Activated CD4-positive, alpha-beta T cell treated with anti-CD3 and anti-CD28 coated beads, Interleukin-2, amount 10 ng/mL, durations not matched to agents 24 days and 14 days (primary cell): ENCODE measurements around the gene FUT2. TPM values are rescaled to one million over a fixed set of nuclear protein-coding genes. Genes with fewer than 3 reads are reported as not detected.
A peak's percentile ranks its signal among the peaks of the same experiment; 100 is the strongest.
"Not testable (repeated sequence)": the region's sequence is repeated elsewhere in the genome, so short reads cannot be mapped to it uniquely, and the experiment has no call there.

Experiments used
- DNase-seq: peaks from one replicate; pipeline ENCODE4 v3.0.0; 2022
- H3K27ac Mint-ChIP-seq: one replicate; pipeline ENCODE4 v1.8.0; 2022; ENCODE audit warnings: mild to moderate bottlenecking, mixed read lengths
- H3K27me3 Mint-ChIP-seq: one replicate; pipeline ENCODE4 v1.8.0; 2022; ENCODE audit warnings: mixed read lengths
- H3K36me3 Mint-ChIP-seq: one replicate; pipeline ENCODE4 v1.8.0; 2022; ENCODE audit warnings: low read depth, mild to moderate bottlenecking, mixed read lengths
- H3K4me1 Mint-ChIP-seq: one replicate; pipeline ENCODE4 v1.8.0; 2021; ENCODE audit warnings: mixed read lengths
- H3K4me3 Mint-ChIP-seq: one replicate; pipeline ENCODE4 v1.8.0; 2022; ENCODE audit warnings: mild to moderate bottlenecking, moderate library complexity, mixed read lengths
- H3K9me3 Mint-ChIP-seq: one replicate; pipeline ENCODE4 v1.8.0; 2021; ENCODE audit warnings: mixed read lengths
- intact Hi-C: fragments of 100-400 bp; cut with micrococcal nuclease; formaldehyde crosslinking; loops from one replicate; pipeline ENCODE4 v1.15.1; 2023
- total RNA-seq: library from RNA; stranded (reverse); gene quantifications from 2 replicates; pipeline ENCODE4 v1.2.3, GENCODE V29; 2022

FUT2 gene
- total RNA-seq, 1 donor from 2014 or later: not detected

GRCh38 chr19:48718106-48718505, 22.3 kb downstream of the FUT2 start:
- H3K4me1 Mint-ChIP-seq: peaks cover 16% of the 10 kb centered on the region
- H3K27me3 Mint-ChIP-seq, H3K9me3 Mint-ChIP-seq, H3K27ac Mint-ChIP-seq, DNase-seq, H3K36me3 Mint-ChIP-seq, H3K4me3 Mint-ChIP-seq: not testable (repeated sequence)
- intact Hi-C loops: loop anchor here (10.0 kb wide), 1 partner anchor 383 kb away; no protein-coding TSS in a partner anchor

GRCh38 chr19:48718711-48719231, 23.0 kb downstream of the FUT2 start:
- intact Hi-C loops: loop anchor here (10.0 kb wide), 1 partner anchor 384 kb away; no protein-coding TSS in a partner anchor
- Mint-ChIP-seq H3K36me3 (no peaks in the 10 kb centered on the region), H3K9me3 (no peaks in the 10 kb centered on the region), H3K4me3 (no peak overlapping the region), H3K4me1 (peaks cover 11% of the 10 kb centered on the region), H3K27ac (no peak overlapping the region), H3K27me3 (no peaks in the 10 kb centered on the region)
- no peak for DNase-seq

DNA sequence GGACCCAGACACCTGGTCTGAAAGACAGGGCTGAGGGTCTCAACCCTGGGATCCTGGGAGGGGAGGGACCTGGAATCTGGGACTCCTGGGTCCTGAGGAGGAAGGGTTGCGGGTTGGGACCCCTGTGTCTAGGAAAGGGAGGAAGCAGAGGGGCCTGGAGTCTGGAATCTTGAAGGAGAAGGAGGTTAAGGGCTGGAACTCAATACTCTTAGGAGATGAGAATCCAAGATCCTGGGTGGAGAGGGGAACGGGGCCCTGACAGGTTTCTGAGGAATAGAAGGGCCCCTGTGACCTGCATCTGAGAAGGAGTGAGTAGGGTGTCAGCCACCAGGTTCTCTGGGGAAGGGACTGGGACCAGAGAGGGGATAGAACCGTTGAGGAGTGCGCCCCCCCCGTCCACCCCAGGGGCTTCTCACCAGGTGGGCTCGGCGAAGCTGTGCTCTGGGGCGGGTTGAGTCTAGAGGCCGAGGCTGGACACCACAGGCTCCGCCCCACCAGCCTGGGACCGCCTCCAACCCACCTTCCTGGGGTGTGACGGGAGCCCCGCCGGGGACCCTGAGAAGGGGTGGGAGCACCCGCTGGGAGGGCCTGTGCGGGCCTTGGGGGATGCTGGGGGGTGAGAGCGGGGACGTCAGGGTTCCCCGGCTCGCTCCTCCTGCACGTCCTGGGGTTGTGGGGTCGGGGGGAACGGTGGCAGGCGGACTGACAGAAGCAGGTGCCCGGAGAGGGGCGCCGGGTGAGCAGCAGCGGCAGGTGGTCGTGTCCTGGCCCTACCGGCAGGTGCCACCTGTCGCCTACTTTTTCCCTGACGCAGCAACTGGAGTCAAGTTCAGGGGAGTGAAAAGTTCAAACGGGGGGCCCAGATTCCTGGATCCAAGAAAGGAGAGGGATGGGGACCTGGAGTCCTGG, 23.7 kb downstream of the FUT2 start, which contains the start of gene MAMSTR:
Gene MAMSTR (minus strand): TSS at position 463 of the 909 bp plus-strand sequence. CDS start 694 bp downstream, outside the sequence.
- no peaks in the 10 kb centered on the region for H3K27me3 Mint-ChIP-seq
- peak within 1 kb of the TSS; percentile 91 for H3K4me3 Mint-ChIP-seq
- peak within 1 kb of the TSS; percentile 97 for H3K27ac Mint-ChIP-seq
- no peak for DNase-seq
- H3K9me3 Mint-ChIP-seq: no peaks in the 10 kb centered on the region
- peaks cover 9% of the 10 kb centered on the region for H3K4me1 Mint-ChIP-seq
- no peaks in the 10 kb centered on the region for H3K36me3 Mint-ChIP-seq
- intact Hi-C loops: loop anchor here (2.0 to 10.0 kb wide), 2 partner anchors 83 to 385 kb away; partner anchors contain the start of gene DBP

DNA sequence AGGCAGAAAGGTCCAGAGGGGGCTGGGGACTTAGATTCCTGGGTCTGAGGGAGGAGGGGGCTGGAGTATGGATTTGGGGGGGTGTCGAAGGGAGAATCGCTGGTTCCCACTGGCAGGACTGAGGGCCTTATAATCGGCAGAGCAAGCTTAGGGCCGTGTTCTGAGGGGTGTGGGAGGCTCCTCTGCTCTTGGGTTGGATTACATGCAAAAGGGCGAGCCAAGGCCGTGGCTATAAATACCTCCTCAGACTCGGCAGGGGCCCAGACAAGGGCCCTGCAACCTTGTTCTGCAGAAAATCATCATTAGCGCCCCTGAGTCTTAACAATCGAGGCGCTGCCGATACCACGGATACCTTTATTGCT, 24.5 kb downstream of the FUT2 start:
- intact Hi-C loops: loop anchor here (2.0 kb wide), 1 partner anchor 83 kb away; the partner anchor contains the start of gene DBP
- no peak for DNase-seq
- peak overlapping the region; percentile 91 for H3K4me3 Mint-ChIP-seq
- H3K36me3 Mint-ChIP-seq: peaks cover 3% of the 10 kb centered on the region
- H3K27ac Mint-ChIP-seq: peak overlapping the region; percentile 97
- no peaks in the 10 kb centered on the region for H3K27me3 Mint-ChIP-seq
- H3K9me3 Mint-ChIP-seq: peaks cover 4% of the 10 kb centered on the region
- peaks cover 8% of the 10 kb centered on the region for H3K4me1 Mint-ChIP-seq

- H3K9me3 Mint-ChIP-seq: peaks cover 8% of the 10 kb centered on the region
- peak overlapping the region; percentile 91 for H3K4me3 Mint-ChIP-seq
- no peaks in the 10 kb centered on the region for H3K27me3 Mint-ChIP-seq
- H3K36me3 Mint-ChIP-seq: peaks cover 6% of the 10 kb centered on the region
- H3K27ac Mint-ChIP-seq: peak overlapping the region; percentile 97
- H3K4me1 Mint-ChIP-seq: peaks cover 12% of the 10 kb centered on the region
- peak; percentile 98 for DNase-seq
- intact Hi-C loops: loop anchor here (1.0 to 2.0 kb wide), 2 partner anchors 25 to 84 kb away; partner anchors contain the start of gene DBP
Observed at GRCh38 chr19:48720613-48721296, 25.0 kb downstream of the FUT2 start.

- DNase-seq: no peak
- Mint-ChIP-seq H3K4me3 (peak overlapping the region; percentile 21), H3K27me3 (no peaks in the 10 kb centered on the region), H3K27ac (no peak overlapping the region), H3K9me3 (peaks cover 18% of the 10 kb centered on the region), H3K36me3 (peaks cover 15% of the 10 kb centered on the region), H3K4me1 (peaks cover 18% of the 10 kb centered on the region)
- intact Hi-C loops: no loop called here
Observed at GRCh38 chr19:48722196-48722708, 26.5 kb downstream of the FUT2 start.

DNA sequence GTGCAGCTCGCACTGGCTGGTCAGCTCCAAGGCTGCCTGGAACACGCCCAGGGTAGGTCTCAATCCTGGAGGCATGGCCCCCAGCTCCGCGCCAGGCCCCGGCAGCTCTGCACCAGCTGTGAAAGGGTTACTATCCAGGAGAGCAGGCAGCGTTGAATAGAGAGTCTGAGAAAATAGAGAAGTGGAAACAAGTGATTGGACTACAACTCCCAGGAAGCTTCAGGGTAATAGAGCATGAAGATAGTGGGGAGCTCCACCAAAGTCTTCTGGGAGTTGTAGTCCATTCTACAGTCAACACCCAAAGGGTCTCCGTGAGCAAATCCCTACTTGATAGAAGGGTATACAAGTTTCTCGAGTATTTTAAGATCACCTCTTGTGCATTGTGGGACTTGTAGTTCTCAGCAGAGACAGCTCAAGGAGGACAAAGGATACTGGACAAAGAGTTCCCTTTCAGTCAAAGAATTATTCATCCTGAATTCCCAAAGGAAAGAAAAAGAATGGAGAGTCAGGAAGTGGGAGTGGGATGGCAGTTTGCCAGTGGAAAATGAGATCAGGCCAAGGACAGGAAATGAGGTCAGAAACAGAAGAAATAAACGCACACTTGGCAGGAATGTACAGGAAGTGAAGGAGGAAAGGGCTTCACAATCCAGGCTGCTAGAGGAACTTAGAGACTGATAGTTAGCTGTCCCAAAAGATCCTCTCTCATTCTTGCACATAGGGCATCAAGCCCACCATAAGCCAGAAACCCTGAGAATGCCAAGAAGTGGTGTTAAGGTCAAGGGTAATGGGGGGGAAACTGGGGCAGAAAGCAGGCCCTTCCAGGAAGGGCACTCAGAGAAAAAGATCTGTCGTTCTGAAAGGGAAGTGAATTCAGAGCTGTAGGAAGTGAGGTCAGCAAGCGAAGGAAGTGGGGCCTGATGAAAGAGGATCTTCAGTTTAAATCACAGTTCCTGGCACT, 29.3 kb downstream of the FUT2 start:
- Mint-ChIP-seq H3K27ac (peak overlapping the region; percentile 80), H3K4me3 (peak overlapping the region; percentile 31), H3K36me3 (peaks cover 19% of the 10 kb centered on the region), H3K27me3 (no peaks in the 10 kb centered on the region), H3K9me3 (peaks cover 23% of the 10 kb centered on the region), H3K4me1 (peaks cover 18% of the 10 kb centered on the region)
- intact Hi-C loops: no loop called here
- peak; percentile 81 for DNase-seq

- peaks cover 19% of the 10 kb centered on the region for H3K36me3 Mint-ChIP-seq
- H3K4me3 Mint-ChIP-seq: peak overlapping the region; percentile 1
- DNase-seq: peak; percentile 75
- intact Hi-C loops: no loop called here
- peaks cover 3% of the 10 kb centered on the region for H3K27me3 Mint-ChIP-seq
- peak overlapping the region; percentile 69 for H3K27ac Mint-ChIP-seq
- peaks cover 26% of the 10 kb centered on the region for H3K9me3 Mint-ChIP-seq
- peaks cover 14% of the 10 kb centered on the region for H3K4me1 Mint-ChIP-seq
Observed at GRCh38 chr19:48726556-48726955, 30.8 kb downstream of the FUT2 start.

- H3K27me3 Mint-ChIP-seq: peaks cover 4% of the 10 kb centered on the region
- H3K4me3 Mint-ChIP-seq: no peak overlapping the region
- no peak overlapping the region for H3K27ac Mint-ChIP-seq
- peaks cover 14% of the 10 kb centered on the region for H3K4me1 Mint-ChIP-seq
- peak; percentile 54 for DNase-seq
- peaks cover 22% of the 10 kb centered on the region for H3K36me3 Mint-ChIP-seq
- intact Hi-C loops: no loop called here
- peaks cover 29% of the 10 kb centered on the region for H3K9me3 Mint-ChIP-seq
Observed at GRCh38 chr19:48728911-48729664, 33.3 kb downstream of the FUT2 start.

DNA sequence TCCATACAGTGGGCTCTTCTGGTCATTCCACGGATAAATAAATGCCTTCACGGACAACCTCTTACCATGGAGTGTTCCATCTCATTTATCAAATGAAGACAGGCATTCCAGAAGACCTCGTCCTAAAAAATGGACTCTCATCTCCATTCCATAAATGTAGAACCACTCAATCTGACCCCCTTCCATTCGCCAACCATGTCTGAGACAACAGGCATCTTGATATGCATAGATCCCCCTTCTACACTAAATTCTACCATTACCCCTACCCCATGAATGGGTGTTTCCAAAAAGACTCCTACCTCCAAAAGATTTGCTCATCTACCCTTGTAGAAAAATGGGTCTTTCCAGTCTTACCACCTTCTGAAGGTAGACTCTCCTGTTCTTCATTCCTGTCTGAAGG, 35.7 kb downstream of the FUT2 start:
- H3K27me3 Mint-ChIP-seq: peaks cover 4% of the 10 kb centered on the region
- H3K36me3 Mint-ChIP-seq: peaks cover 12% of the 10 kb centered on the region
- DNase-seq: no peak
- H3K27ac Mint-ChIP-seq: no peak overlapping the region
- H3K9me3 Mint-ChIP-seq: peaks cover 17% of the 10 kb centered on the region
- no peak overlapping the region for H3K4me3 Mint-ChIP-seq
- peaks cover 3% of the 10 kb centered on the region for H3K4me1 Mint-ChIP-seq
- intact Hi-C loops: no loop called here

- Mint-ChIP-seq H3K36me3 (peaks cover 3% of the 10 kb centered on the region), H3K27me3 (peaks cover 4% of the 10 kb centered on the region), H3K27ac (no peak overlapping the region), H3K4me3 (no peak overlapping the region), H3K4me1 (peaks cover 5% of the 10 kb centered on the region), H3K9me3 (peaks cover 6% of the 10 kb centered on the region)
- no peak for DNase-seq
- intact Hi-C loops: no loop called here
Observed at GRCh38 chr19:48734625-48735024, 38.9 kb downstream of the FUT2 start.

DNA sequence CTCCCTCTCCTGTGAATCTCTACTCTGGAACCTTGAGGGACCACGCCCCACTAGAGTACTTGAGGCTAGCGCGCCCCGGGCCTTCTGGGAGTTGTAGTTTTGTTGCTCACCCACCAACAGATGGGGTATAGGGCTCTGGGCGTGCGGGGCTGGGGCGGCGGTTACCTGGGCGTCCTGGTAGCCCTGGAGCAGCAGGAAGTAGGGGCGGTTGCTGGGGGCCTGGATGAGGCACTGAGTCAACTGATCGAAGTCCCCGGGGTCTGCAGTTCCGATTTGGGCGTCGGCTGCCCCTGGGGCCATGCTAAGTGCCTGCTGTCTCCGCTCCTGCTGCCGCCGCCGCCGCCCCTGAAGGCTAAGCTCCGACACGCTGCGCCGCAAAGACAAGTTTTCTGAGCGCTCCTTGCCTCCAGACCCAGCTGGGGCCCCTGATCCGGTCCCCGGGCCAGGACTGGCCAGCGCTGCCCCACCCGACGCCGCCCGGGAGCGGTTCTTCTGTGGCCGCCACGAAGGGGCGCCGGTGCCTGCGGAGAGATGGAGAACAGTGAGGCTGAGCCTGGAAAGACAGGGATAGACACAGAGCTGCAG, 39.4 kb downstream of the FUT2 start:
- intact Hi-C loops: no loop called here
- H3K9me3 Mint-ChIP-seq: peaks cover 6% of the 10 kb centered on the region
- peaks cover 3% of the 10 kb centered on the region for H3K36me3 Mint-ChIP-seq
- H3K27ac Mint-ChIP-seq: no peak overlapping the region
- no peak for DNase-seq
- H3K4me1 Mint-ChIP-seq: peaks cover 5% of the 10 kb centered on the region
- peaks cover 7% of the 10 kb centered on the region for H3K27me3 Mint-ChIP-seq
- no peak overlapping the region for H3K4me3 Mint-ChIP-seq
